CD1c-positive myeloid dendritic cell (primary cell): ENCODE data around the gene CCDC158.
A peak's percentile ranks its signal among the peaks of the same experiment; 100 is the strongest.
"Not testable (repeated sequence)": the region's sequence is repeated elsewhere in the genome, so short reads cannot be mapped to it uniquely, and the experiment has no call there.

Experiments used
- DNase-seq: peaks from one replicate; pipeline ENCODE4 v3.0.0-alpha.2; 2016; ENCODE audit errors: extremely low spot score

Gene CCDC158

DNA sequence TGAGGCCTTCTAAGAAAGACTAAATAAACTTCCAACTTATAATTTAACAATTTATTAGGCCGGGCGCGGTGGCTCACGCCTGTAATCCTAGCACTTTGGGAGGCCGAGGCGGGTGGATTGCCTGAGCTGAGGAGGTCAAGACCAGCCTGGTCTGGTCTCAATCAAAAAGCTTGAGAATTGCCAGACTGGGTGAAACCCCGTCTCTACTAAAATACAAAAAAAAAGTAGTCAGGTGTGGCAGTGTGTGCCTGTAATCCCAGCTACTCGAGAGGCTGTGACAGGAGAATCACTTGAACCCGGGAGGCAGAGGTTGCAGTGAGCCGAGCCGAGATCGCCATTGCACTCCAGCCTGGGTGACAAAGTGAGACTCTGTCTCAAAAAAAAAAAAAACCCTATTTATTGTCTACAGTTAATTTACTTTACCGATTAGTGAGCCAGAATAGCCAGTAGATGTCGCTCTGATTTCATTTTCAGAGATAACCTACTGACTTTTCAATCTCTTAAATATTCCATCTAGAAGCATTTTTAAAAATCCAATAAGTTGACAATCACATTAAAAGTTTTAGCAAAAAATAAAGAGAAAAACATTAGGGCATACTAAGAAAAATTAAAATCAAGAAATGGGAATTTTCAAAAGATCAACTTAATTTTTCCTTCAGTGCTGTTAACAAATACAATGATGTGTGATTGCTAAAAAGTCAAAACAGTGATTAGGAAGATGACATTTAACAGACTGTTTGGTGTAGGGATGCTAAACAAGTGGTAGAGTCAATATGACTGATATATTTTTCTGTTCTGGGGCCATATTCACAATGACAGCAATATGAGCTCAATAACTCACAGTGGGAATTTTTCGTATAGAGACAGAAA, 9.8 kb upstream of the CCDC158 start:
- peak; percentile 56 for DNase-seq

GRCh38 chr4:76429636-76430035, 8.7 kb upstream of the CCDC158 start:
- DNase-seq, result peak; percentile 30

- DNase-seq, result no peak
These were observed 5.3 kb upstream of the CCDC158 start for GRCh38 chr4:76426272-76426671.

GRCh38 chr4:76423159-76423558, 2.2 kb upstream of the CCDC158 start:
- DNase-seq, result not testable (repeated sequence)

DNA sequence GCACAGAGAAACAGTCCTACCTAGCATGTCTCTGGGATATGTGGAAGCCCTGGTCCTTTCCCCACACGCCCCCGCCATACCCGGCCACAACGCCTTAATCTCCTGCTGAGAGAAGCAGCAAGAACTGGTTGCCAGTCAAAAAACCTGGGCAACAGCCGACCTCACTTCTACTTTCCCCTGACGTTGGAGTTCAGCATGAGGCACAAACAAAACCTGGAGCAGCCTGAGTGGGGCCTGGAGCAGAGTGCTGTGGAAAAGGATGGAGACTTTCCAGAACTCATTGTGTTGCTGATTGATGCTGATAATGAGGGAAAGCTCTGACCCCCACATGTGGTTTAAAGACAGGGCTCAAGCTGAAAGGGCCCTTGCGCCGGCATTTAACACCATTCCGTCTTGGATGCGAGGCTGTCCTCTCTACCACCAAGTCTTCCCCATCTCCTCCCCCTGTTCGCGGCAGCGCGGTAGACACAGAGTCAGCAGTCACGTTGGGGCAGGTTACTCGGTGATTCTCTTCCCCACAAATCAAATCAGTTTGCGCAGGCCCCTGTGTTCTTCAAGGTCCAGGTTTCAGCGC, 666 bp downstream of the CCDC158 start:
- DNase-seq, result no peak

- DNase-seq, result no peak
These were observed 10.3 kb downstream of the CCDC158 start for GRCh38 chr4:76410636-76411035.

DNA sequence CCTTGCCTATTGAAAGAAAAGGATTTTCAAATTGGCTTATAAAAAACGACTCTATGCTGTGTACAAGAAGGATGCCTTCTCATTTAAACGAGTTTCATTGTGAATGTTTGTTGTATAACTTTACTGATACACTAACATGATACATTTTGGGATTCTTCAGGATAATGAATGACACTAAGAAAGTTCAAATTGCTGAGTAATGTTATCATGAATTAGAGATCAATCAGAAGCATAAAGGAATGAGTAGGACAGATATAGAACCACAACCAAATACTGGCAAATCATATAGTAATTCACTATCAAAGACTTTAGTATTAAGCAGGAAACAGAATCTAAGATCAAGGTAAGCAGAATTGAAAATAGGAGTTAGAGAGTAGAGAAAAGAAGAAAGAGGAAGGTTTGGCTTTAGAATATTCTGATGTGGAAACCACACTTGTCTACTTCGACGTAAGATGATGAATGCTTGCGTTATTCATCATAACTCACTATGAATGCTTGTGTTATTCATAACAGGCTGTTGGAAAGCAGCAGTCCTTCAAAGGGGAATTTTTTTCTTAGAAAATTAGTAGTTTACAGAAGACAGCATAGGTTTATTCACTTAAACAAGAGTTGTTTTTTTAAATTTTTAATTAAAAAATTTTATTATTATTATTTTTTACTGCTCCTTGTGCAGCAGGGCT, 13.4 kb downstream of the CCDC158 start:
- peak; percentile 2 for DNase-seq

DNA sequence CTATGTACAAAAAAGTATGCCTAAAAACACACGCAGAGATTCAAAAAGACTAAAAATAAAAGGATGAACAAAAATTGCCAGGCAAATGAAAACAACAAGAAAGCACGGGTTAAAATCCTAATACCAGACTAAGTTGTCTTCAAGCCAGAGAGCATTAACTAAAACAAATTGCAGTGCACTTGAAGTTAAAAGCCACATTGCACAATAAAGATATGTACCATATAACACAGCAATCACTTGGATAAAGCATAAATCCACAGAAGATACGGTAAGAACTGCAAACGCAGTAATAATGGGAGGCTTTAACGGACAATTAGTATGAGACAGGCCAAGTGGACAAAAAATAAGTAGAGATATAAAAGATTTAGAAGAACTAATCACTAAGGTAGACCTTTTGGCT, 14.9 kb downstream of the CCDC158 start:
- DNase-seq, result no peak

GRCh38 chr4:76401654-76402053, 19.3 kb downstream of the CCDC158 start:
- no peak for DNase-seq

- DNase-seq, result no peak
These were observed 32.6 kb downstream of the CCDC158 start for GRCh38 chr4:76388160-76388908.

GRCh38 chr4:76386566-76387305, 34.2 kb downstream of the CCDC158 start:
- DNase-seq, result no peak

- DNase-seq, result no peak
These were observed 35.0 kb downstream of the CCDC158 start for GRCh38 chr4:76385974-76386373.

DNA sequence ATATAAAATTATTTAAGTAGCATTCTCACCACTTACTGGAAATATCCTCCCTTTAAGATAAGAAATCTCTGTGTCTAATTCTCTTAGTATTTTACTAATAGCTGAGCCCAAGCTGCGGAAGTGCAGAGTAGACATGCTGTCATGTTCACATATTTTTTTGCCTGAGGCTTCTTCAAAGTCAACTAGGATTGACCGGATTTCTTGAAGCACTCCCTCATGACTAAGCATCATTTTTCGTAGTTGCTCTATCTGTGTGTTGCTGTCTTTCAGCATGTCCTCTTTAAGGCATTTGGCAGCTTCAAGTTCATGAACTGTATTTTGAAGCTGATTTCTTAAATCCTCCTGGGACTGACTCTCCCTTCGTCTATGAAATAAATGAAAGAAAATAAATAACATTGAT, 36.9 kb downstream of the CCDC158 start:
- no peak for DNase-seq

DNA sequence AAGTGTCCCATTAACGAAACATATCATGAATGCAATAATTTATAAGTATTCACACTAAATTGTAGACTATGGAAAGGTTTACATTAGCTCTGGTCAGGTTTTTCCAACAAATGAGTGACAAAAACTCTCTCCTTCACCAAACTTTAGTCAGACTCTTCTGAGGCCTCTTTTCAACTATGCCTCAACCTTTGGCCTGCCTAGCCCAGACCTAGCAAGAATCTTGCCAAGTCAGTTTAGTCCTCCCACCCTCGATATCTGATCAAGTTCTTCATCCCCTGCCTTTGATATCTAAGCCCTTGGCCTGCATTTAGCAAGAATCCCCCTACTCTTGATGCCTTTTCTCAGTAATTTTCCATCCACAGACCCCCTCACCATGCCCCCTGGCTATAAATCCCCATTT, 37.9 kb downstream of the CCDC158 start:
- no peak for DNase-seq

DNA sequence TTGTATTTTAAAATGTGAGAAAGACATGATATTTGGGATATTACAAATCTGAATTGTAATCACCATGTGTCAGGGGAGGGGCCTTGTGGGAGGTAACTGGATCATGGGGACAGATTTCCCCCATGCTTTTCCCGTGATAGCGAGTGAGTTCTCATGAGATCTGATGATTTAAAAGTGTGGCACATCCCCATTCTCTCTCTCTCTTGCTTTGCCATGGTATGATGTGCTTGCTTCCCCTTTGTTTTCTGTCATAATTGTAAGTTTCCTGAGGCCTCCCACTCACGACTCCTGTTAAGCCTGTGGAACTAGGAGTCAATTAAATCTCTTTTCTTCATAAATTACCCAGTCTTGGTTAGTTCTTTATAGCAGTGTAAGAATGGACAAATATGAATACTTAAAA, 39.0 kb downstream of the CCDC158 start:
- DNase-seq, result peak; percentile 38

- DNase-seq, result no peak
These were observed 40.4 kb downstream of the CCDC158 start for GRCh38 chr4:76380561-76380960.

DNA sequence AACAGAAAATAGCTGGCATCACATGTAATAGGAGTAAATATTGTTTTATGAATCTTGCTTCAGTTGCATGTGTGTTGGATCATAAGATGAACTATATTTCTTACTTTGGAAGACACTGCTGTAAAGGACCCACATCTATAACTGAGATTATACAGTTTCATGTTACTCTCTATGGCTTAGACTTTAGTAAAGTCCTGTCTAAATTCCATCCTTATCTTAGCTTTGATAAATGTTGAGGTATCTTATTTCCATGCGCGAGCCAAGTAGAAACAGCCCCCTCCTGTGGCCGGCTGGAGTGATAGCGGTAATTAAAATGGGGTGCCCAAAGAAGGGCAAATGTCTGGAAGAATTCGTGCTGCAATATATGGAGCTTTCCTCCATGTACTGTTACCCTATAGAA, 43.0 kb downstream of the CCDC158 start:
- DNase-seq, result peak; percentile 50

GRCh38 chr4:76377481-76377901, 43.5 kb downstream of the CCDC158 start:
- no peak for DNase-seq

- no peak for DNase-seq
These were observed 44.4 kb downstream of the CCDC158 start for GRCh38 chr4:76376534-76376933.

DNA sequence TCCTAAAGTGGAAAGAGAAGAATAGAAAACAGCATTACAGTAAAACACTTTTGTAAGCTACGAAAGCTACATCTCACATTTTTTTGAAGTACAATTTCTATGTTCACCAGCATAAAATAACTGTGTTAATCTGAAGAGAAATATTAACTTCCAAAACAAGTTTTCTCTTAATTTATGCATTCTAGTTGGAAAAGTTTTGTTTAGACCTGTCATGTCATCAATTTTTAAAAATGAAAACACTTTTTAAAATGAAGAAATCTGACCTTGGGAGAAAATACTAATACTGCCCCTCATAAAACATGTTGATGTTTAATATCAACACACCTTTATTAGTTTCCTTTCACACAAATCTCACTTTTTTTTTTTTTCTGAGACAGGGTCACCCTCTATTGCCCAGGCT, 45.2 kb downstream of the CCDC158 start:
- DNase-seq, result no peak

- no peak for DNase-seq
These were observed 46.1 kb downstream of the CCDC158 start for GRCh38 chr4:76374798-76375197.
